MG63 (cell line): ENCODE results near the gene CEBPZ. TPM values are rescaled to one million over a fixed set of nuclear protein-coding genes. Genes with fewer than 3 reads are reported as not detected.

ENCODE experiments used
- DNase-seq: peaks from one replicate; pipeline ENCODE4 v3.0.0-alpha.2; 2020
- H3K27me3 ChIP-seq: fragments of 250-450 bp; sonication (Bioruptor Pico); 2 replicates; pipeline ENCODE4 v1.5.1; 2020; ENCODE audit warnings: mild to moderate bottlenecking, moderate library complexity
- H3K36me3 ChIP-seq: fragments of 250-450 bp; sonication (Bioruptor Pico); 2 replicates; pipeline ENCODE4 v1.5.1; 2020; ENCODE audit warnings: mild to moderate bottlenecking, moderate library complexity
- H3K4me3 ChIP-seq: fragments of 250-450 bp; sonication (Bioruptor Pico); 2 replicates; pipeline ENCODE4 v1.5.1; 2020; ENCODE audit warnings: mild to moderate bottlenecking, moderate library complexity
- H3K9me3 ChIP-seq: fragments of 250-450 bp; sonication (Bioruptor Pico); 2 replicates; pipeline ENCODE4 v1.5.1; 2020; ENCODE audit warnings: mild to moderate bottlenecking, moderate library complexity
- total RNA-seq: library from RNA; depleted of rRNA; stranded (reverse); fragments of >200 nt; shearing (Covaris generic); gene quantifications from 2 replicates; pipeline ENCODE4 v1.2.3, GENCODE V29; 2014; ENCODE audit warnings: low replicate concordance; rRNA removed

CEBPZ gene, protein sequence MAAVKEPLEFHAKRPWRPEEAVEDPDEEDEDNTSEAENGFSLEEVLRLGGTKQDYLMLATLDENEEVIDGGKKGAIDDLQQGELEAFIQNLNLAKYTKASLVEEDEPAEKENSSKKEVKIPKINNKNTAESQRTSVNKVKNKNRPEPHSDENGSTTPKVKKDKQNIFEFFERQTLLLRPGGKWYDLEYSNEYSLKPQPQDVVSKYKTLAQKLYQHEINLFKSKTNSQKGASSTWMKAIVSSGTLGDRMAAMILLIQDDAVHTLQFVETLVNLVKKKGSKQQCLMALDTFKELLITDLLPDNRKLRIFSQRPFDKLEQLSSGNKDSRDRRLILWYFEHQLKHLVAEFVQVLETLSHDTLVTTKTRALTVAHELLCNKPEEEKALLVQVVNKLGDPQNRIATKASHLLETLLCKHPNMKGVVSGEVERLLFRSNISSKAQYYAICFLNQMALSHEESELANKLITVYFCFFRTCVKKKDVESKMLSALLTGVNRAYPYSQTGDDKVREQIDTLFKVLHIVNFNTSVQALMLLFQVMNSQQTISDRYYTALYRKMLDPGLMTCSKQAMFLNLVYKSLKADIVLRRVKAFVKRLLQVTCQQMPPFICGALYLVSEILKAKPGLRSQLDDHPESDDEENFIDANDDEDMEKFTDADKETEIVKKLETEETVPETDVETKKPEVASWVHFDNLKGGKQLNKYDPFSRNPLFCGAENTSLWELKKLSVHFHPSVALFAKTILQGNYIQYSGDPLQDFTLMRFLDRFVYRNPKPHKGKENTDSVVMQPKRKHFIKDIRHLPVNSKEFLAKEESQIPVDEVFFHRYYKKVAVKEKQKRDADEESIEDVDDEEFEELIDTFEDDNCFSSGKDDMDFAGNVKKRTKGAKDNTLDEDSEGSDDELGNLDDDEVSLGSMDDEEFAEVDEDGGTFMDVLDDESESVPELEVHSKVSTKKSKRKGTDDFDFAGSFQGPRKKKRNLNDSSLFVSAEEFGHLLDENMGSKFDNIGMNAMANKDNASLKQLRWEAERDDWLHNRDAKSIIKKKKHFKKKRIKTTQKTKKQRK
- 35.0 and 47.0 TPM in 2 replicates for total RNA-seq

DNA sequence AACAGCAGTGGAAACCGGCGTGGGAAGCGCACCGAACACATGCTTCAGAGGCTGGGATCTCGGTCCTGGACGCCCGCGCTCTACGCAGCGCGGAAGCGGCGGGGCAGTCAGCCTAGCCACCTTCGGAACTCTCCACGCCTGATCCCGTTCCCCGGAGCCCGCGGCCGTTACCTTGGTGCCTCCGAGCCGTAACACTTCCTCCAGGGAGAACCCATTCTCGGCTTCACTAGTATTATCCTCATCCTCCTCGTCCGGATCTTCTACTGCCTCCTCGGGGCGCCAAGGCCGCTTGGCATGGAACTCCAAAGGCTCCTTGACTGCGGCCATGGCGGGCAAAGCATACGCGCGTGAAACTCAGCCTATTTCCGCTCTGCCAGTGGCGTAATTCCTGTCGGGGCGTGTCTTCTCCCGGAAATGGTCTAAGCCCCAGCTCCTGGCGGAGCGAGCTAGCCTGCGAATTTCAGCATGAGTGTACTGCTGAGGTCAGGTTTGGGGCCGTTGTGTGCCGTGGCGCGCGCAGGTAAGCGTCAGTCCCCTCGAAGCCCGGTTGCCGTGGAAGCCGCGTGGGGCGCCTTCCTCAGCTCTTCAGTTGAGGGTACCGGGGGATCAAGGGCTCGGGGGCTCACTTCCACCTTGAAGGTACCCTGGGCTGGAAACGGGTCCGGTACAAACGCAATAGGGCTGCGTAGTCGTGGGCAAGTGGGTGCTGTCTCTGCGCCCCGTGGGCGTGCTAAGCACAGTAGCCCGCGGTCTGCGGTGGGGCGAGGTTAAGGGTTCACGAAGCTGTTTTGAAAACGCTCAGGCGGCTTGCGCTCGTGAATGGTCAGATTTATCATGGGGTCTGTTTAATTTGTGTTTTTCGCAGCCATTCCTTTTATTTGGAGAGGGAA is at the start of gene CEBPZ, which contains the start of gene NDUFAF7:
Gene CEBPZ, minus strand, starts transcription at position 356 of the 890 bp plus-strand sequence. Its CDS starts 29 bp downstream, at position 327.
Gene NDUFAF7, plus strand, starts transcription at position 418 of the 890 bp plus-strand sequence. Its CDS starts 48 bp downstream, at position 466.
- Histone ChIP-seq H3K4me3 (peak within 1 kb of the TSS; percentile 75), H3K9me3 (no peaks in the 10 kb centered on the region), H3K27me3 (no peaks in the 10 kb centered on the region), H3K36me3 (peaks cover 45% of the 10 kb centered on the region)
- peak; percentile 92 for DNase-seq

DNA sequence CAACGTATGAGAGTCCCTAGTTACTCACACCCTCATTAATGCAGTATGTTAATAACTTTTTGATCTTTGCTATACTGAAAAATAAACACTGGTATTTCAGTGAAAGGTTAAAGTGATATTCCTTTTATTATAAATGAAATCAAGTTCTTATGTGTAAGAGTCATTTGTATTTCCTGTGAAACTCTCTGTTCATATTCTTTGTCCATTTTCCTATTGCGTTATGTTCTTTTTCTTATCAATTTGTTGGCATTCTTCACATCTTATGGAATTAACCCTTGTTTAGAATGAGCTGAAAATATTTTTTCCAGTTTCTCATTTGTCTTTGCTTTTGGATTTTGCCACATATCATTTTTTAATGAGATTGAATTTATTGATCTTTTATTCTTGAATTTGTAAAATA is 44.9 kb upstream of the CEBPZ start:
- no peaks in the 10 kb centered on the region for H3K27me3 ChIP-seq
- DNase-seq, result no peak
- no peak overlapping the region for H3K4me3 ChIP-seq
- H3K9me3 ChIP-seq, result no peaks in the 10 kb centered on the region
- H3K36me3 ChIP-seq, result peaks cover 52% of the 10 kb centered on the region

DNA sequence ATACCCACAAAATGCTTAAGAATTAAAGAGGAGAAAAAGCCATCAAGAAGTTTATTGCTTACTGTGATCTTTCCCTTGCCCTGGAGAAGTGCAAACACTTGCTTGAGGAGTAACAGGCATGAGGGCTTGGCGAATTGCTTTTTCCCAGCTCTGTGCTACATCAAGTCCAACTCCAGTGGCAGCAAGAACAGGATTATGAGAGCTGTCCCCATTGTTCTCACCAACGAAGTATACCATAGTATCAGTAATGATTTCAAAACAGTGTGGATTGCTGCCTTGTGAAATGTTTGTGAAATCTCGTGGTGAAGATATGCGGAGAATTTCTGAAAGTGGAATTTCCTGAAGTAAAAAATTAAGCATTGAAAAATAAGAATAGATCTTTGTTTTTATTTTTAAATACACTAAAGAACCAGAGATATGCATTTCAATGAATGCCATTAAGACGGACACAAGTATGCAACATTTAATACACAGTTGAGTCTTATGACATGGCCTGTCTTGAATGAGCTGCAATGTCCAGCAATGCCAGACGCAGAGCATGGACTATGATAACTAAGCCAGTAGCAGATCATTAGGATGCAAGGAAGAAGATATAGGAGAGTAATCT is 43.1 kb upstream of the CEBPZ start:
- Histone ChIP-seq H3K4me3 (no peak overlapping the region), H3K9me3 (no peaks in the 10 kb centered on the region), H3K36me3 (peaks cover 49% of the 10 kb centered on the region), H3K27me3 (no peaks in the 10 kb centered on the region)
- DNase-seq, result no peak

DNA sequence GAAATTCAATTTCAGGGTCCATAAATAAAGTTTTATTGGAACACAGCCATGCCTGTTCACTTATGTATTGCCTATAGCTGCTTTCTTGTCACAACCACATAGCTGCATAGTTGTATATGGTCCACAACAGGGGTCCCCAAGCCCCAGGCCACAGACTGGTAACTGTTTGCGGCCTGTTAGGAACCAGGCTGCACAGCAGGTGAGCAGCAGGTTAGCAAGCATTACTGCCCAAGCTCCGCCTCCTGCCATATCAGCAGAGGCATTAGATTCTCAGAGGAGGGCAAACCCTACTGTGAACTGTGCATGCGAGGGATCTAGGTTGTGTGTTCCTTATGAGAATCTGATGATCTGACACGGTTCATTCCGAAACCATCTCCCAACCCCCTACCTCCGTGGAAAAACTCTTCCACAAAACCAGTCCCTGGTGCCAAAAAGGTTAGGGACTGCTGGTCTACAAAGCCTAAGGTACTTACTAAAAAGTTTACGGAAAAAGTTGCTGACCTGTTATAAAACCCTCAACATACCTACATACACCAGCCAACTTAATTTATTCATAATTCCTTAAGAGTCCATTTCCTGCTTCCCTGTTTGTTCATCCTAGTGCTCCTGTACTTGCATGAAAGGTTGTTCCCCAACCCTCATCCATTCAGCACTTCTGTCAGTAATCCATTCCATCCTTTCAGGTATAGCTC is 40.1 kb upstream of the CEBPZ start:
- Histone ChIP-seq H3K36me3 (peaks cover 68% of the 10 kb centered on the region), H3K27me3 (no peaks in the 10 kb centered on the region), H3K9me3 (no peaks in the 10 kb centered on the region), H3K4me3 (no peak overlapping the region)
- DNase-seq, result no peak

DNA sequence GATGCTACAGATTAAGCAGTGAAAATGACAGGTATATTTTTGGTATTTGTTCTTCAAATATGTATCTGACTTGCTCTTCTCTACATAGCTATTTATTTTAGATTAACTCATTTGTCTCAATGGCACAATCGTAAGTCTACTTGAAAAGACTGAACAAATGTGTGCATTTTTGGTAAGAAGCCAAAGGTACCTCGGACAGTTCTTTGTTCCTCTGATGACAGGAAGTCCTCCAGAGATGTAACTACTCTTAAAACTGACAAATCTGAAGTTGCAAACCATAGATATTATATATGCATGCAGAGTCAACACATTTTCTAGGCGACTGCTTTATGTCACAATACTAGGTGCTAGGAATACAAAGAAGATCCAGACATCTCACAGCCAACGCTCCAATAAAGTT is 36.7 kb upstream of the CEBPZ start:
- H3K36me3 ChIP-seq, result peaks cover 63% of the 10 kb centered on the region
- H3K4me3 ChIP-seq, result no peak overlapping the region
- no peaks in the 10 kb centered on the region for H3K9me3 ChIP-seq
- no peak for DNase-seq
- H3K27me3 ChIP-seq, result no peaks in the 10 kb centered on the region

DNA sequence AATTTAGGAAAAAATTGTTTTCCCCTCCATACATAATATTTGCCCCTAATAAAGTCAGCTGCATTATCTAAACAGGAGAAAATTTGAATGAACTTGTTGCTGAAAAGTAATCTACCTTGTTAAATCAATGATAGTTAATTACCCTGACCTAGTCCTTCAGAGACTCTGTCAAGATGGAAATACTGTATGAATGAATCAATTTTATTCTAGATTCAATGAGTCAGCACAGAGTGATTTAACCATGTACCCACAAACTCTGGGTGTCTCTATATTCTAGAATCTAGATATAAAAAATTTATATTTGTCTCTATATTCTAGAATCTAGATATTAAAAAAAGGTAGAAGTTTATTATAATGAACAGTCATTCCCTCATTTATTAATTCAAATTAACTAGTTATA is 36.3 kb upstream of the CEBPZ start:
- no peak for DNase-seq
- H3K4me3 ChIP-seq, result no peak overlapping the region
- no peaks in the 10 kb centered on the region for H3K27me3 ChIP-seq
- no peaks in the 10 kb centered on the region for H3K9me3 ChIP-seq
- H3K36me3 ChIP-seq, result peaks cover 63% of the 10 kb centered on the region

DNA sequence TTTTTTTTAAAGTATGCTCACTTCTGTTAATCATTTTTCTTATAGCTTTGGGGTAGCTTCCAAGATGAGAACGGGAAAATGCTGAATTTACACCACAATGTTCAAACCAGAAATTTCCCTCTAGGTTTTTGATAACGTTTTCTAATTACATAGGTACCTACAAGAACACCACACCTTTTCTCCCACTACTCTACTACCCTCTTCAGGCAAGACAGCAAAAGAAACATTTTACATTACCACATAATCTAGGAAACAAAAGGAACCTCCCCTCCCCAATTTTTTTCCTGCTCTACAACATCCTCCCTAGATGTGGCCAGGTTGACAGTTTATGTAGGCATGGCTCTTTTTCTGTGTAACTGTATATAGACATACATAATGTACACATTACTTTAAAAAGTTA is 32.4 kb upstream of the CEBPZ start:
- no peak for DNase-seq
- Histone ChIP-seq H3K9me3 (no peaks in the 10 kb centered on the region), H3K36me3 (peaks cover 60% of the 10 kb centered on the region), H3K4me3 (no peak overlapping the region), H3K27me3 (no peaks in the 10 kb centered on the region)

DNA sequence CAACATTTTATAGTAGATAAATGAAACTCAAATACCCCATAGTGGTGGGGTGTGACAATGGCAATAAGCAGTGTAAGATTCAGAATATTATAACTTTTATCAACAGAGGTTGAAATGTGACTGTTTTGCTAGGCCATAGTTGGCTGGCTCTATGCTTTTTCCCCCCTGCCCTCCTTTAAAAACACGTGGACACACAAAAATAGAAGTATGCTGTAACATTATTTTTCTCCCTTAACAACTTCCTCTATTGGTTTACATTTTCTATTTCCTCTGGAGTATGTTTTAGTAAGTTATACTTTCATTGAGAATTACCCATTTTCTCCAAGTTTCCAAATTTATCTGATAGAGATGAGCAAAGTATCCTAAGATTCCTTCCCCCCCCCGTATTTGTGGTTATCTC is 31.1 kb upstream of the CEBPZ start:
- H3K27me3 ChIP-seq, result no peaks in the 10 kb centered on the region
- H3K4me3 ChIP-seq, result no peak overlapping the region
- H3K9me3 ChIP-seq, result no peaks in the 10 kb centered on the region
- H3K36me3 ChIP-seq, result peaks cover 63% of the 10 kb centered on the region
- no peak for DNase-seq

DNA sequence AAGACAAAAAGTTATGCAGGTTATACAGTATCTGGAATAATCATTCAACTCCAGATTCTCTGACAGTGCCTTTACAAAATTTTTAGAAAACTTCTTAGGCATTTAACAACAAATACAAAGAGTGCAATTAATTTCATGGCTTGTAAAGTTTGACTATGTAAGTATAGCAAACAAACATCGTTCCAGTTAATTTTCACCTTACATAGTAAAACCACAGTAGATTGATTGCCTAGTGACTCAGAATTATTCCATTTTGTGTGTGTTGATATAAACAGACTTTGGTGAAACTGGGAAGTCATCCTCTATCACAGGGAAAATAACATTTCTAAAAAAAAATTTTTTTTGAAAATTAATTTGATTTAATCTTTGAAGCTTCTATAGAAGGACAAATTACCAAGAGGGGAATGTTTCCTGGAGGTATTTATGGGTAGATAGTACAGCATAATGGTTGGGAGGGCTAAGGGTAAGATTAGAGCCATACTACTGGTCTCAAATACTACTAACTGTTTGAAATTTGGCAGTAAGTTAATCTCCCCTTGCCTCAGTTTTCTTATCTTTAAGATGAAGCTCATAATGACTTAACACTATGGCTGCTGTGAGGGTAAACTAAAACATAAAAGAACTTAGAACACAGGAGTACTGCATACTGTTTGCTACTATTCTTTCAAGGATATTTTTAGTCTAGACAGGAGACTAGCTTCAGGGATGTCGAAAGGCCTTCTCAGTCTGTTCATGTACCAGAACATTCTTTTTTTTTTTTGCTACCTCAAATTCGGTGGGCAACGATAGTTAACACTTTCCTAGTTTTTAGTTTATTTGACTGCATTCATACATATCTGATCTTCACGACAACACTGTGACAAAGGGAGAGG is 19.7 kb upstream of the CEBPZ start:
- Histone ChIP-seq H3K27me3 (no peaks in the 10 kb centered on the region), H3K4me3 (no peak overlapping the region), H3K9me3 (no peaks in the 10 kb centered on the region), H3K36me3 (peaks cover 80% of the 10 kb centered on the region)
- no peak for DNase-seq

DNA sequence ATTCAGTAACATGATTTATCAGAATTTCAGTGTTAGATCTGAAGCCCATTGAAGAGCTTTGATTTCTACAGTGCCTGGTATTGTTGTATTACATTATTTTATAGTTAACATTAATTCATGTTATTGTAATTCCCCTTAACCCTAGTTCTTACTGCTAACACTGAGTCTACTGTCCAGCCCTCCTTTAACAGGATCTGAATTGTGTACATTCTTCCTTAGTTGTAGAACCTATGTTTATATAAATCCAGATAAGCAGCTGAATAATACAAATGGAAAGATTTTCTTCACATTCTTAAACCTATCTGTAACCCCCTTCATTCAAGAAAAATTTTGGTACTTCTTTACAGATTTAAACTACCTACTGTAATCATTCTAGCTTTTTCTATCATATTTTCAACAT is 14.8 kb upstream of the CEBPZ start:
- Histone ChIP-seq H3K36me3 (peaks cover 78% of the 10 kb centered on the region), H3K9me3 (peaks cover 3% of the 10 kb centered on the region), H3K27me3 (no peaks in the 10 kb centered on the region), H3K4me3 (no peak overlapping the region)
- no peak for DNase-seq

DNA sequence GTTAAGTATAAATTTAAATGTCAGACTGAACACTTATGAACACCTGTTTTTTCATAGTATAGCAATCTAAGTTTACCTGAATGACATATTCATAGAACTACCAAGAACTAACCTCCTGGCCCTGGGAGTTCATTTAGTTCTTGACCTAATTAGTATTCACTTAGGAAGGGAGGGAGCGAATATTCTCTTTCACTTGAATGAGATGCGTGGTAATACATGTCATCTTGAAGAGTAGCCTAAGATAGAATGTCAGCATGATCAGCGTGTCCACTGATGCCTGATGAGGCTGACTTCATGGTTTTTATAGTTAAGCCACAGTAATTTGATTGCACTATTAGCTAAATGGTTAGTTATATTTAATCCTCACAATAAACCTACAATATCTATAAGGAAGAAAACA is 13.4 kb upstream of the CEBPZ start:
- Histone ChIP-seq H3K27me3 (no peaks in the 10 kb centered on the region), H3K4me3 (no peak overlapping the region), H3K9me3 (peaks cover 3% of the 10 kb centered on the region), H3K36me3 (peaks cover 73% of the 10 kb centered on the region)
- DNase-seq, result no peak

DNA sequence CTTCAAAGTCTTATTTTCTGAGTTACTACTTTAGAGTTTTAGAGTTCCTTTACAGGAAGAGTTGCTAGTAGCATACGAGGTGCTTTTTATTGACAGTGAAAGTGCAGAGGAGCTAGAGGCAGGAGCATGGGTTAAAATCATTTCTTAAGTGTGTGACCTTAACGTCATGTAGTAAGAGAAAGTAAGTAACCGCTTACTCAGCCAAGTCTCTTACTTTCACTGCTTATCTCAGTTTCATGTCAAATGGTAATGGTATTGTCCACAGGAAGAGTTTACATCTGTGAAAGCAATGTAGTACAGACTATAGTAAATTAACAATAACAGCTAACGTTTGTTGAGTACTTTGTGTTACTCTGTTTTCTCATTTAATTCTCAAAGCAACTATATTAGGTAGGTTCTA is 12.6 kb upstream of the CEBPZ start:
- H3K36me3 ChIP-seq, result peaks cover 66% of the 10 kb centered on the region
- H3K9me3 ChIP-seq, result peaks cover 3% of the 10 kb centered on the region
- DNase-seq, result no peak
- no peak overlapping the region for H3K4me3 ChIP-seq
- H3K27me3 ChIP-seq, result no peaks in the 10 kb centered on the region

DNA sequence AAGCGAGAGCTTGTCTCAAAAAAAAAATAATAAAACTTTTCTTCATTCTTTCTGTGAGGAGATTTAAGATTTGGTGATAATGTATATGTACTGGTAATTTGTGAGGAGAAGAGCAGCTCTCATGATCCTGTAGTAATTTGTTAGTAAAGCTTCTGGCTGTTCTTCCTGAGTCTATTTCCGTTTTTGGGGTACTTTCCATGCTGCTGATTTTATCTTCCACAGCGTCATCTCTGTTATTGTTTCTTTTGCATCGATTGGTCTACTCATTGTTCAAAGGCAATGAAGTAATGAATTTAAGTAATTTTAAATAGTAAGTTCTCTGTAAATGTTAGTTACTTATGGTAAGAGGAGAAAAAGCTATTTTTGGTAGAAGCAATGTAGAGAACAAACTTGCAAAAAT is 12.0 kb upstream of the CEBPZ start:
- DNase-seq, result no peak
- H3K36me3 ChIP-seq, result peaks cover 67% of the 10 kb centered on the region
- peaks cover 3% of the 10 kb centered on the region for H3K9me3 ChIP-seq
- H3K27me3 ChIP-seq, result no peaks in the 10 kb centered on the region
- no peak overlapping the region for H3K4me3 ChIP-seq

DNA sequence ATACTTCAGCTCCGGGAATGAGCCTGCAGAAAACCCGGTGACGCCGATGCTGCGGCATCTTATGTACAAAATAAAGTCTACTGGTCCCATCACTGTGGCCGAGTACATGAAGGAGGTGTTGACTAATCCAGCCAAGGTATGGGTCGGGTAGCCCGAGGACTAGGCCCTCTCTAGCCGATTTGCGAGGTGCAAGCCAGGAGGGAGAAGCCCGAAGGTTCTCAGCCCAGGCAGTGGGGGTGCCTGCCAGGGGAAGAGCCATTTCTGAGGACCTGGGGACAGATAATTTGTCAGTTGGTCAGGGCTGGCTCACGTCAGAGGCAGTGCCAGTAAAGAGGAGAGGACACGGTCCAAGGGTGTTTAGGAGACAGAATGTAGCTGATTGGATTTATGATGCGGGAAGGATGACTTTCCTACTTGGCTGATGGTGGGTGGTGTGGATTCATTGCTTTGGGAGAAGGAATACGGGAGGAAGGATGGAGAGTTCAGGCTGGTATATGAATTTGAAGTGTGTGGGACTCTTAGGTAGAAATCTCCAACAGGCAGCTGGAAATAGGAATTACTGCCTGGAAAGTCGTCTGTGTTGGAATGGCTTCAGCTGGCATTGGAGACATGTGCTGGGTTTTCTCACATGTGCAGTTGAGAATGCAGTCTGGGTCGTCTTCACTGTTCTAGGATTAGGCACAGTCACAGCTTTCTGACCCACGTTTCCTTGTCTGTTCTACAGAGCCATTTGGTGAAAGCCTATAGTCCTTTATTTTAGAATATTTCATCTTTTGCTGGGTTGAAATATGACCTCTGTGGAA is 936 bp upstream of the CEBPZ start:
- peak overlapping the region; percentile 75 for H3K4me3 ChIP-seq
- DNase-seq, result no peak

More for the DNA sequence above, 936 bp upstream of the CEBPZ start:
- Histone ChIP-seq H3K27me3 (no peaks in the 10 kb centered on the region), H3K36me3 (peaks cover 40% of the 10 kb centered on the region), H3K9me3 (no peaks in the 10 kb centered on the region)
